Naive thymus-derived CD4-positive, alpha-beta T cell (primary cell): Measurements from ENCODE around the gene FILIP1. TPM values are rescaled to one million over a fixed set of nuclear protein-coding genes. Genes with fewer than 3 reads are reported as not detected.

Source experiments
- ATAC-seq: fragments of 150-1000 bp; cut with Tn5 transposase; 2 replicates; pipeline ENCODE4 v1.10.0; 2021; ENCODE audit warnings: mild to moderate bottlenecking, moderate library complexity
- CTCF ChIA-PET: fragments of 350-600 bp; sonication (Branson Sonifier 250); formaldehyde crosslinking; loops from one replicate; lab custom pipeline; 2021; ENCODE audit warnings: antibody characterized with exemption; lab: Charles Lee
- POLR2A ChIA-PET: fragments of 350-600 bp; sonication (Branson Sonifier 250); formaldehyde crosslinking; loops from one replicate; lab custom pipeline; 2021; ENCODE audit warnings: antibody characterized with exemption, inconsistent platforms; lab: Charles Lee
- DNase-seq, 9 donors: peaks; one replicate each; pipeline versions ENCODE4 v3.0.0 to v3.0.0-alpha.2; 2020 to 2022; ENCODE audit warnings: mixed read lengths in 1 of 9
- H3K27ac ChIP-seq: one replicate; pipeline ENCODE4 v1.7.0; 2013; ENCODE audit warnings: mild to moderate bottlenecking, low read depth, low read length, moderate library complexity
- H3K27me3 ChIP-seq, 2 donors: one replicate each; pipeline ENCODE4 v1.7.0; 2013; ENCODE audit warnings: low read length in 2 of 2, mild to moderate bottlenecking in 2 of 2, moderate library complexity in 2 of 2; ENCODE audit not compliant: control insufficient read depth in 2 of 2, insufficient read depth in 2 of 2
- H3K36me3 ChIP-seq, 3 experiments: 1 replicate in 2 of 3; 2 replicates in 1 of 3; pipeline ENCODE4 v1.7.0; 2013; ENCODE audit warnings: low read length in 3 of 3, mild to moderate bottlenecking in 3 of 3, moderate library complexity in 1 of 3; ENCODE audit not compliant: insufficient read depth in 3 of 3, control insufficient read depth in 2 of 3
- H3K4me1 ChIP-seq, 2 donors: one replicate each; pipeline ENCODE4 v1.7.0; 2013; ENCODE audit warnings: low read length in 2 of 2, mild to moderate bottlenecking in 2 of 2, moderate library complexity in 1 of 2; ENCODE audit not compliant: control insufficient read depth in 2 of 2, insufficient read depth in 2 of 2
- H3K4me3 ChIP-seq: 2 replicates; pipeline ENCODE4 v1.7.0; 2013; ENCODE audit warnings: mild to moderate bottlenecking, low read length
- H3K9me3 ChIP-seq, 3 experiments: 1 replicate in 2 of 3; 2 replicates in 1 of 3; pipeline ENCODE4 v1.7.0; 2013; ENCODE audit warnings: low read length in 3 of 3; ENCODE audit not compliant: control insufficient read depth in 2 of 3
- H3K27ac Mint-ChIP-seq, 9 donors: one replicate each; pipeline ENCODE4 v1.8.0; 2020 to 2022; ENCODE audit warnings: mixed read lengths in 9 of 9, mild to moderate bottlenecking in 8 of 9, moderate library complexity in 5 of 9, inconsistent platforms in 2 of 9
- H3K27me3 Mint-ChIP-seq, 5 donors: one replicate each; pipeline ENCODE4 v1.8.0; 2021 to 2022; ENCODE audit warnings: mixed read lengths in 5 of 5, mild to moderate bottlenecking in 1 of 5
- H3K36me3 Mint-ChIP-seq, 5 donors: one replicate each; pipeline ENCODE4 v1.8.0; 2020 to 2022; ENCODE audit warnings: mixed read lengths in 5 of 5, mild to moderate bottlenecking in 3 of 5, inconsistent platforms in 1 of 5
- H3K4me1 Mint-ChIP-seq, 7 donors: one replicate each; pipeline ENCODE4 v1.8.0; 2020 to 2022; ENCODE audit warnings: mixed read lengths in 7 of 7, mild to moderate bottlenecking in 3 of 7, inconsistent platforms in 1 of 7
- H3K4me3 Mint-ChIP-seq, 10 donors: one replicate each; pipeline ENCODE4 v1.8.0; 2020 to 2022; ENCODE audit warnings: mild to moderate bottlenecking in 10 of 10, mixed read lengths in 10 of 10, moderate library complexity in 6 of 10, inconsistent platforms in 2 of 10
- H3K9me3 Mint-ChIP-seq, 11 donors: one replicate each; pipeline ENCODE4 v1.8.0; 2020 to 2022; ENCODE audit warnings: mixed read lengths in 11 of 11, mild to moderate bottlenecking in 4 of 11, inconsistent platforms in 1 of 11, moderate library complexity in 1 of 11
- intact Hi-C, 2 donors: fragments of 100-400 bp; cut with micrococcal nuclease; formaldehyde crosslinking; loops; one replicate each; pipeline ENCODE4 v1.15.1; 2023
- polyA plus RNA-seq, 2 donors: library from polyadenylated mRNA; unstranded; fragments of 300-500 nt; fragmentation: Illumina TruSeq; gene quantifications; one replicate each; pipeline ENCODE4 v1.2.3, GENCODE V29; 2021
- total RNA-seq, 6 experiments: library from RNA in 5 of 6; stranded (reverse) in 5 of 6; gene quantifications; 1 replicate in 5 of 6; 2 replicates in 1 of 6; pipeline ENCODE4 v1.2.3 and lab custom pipeline; 2021 to 2026

FILIP1 gene
- total and polyA plus RNA-seq, 7 experiments from 2014 or later, result 0.08 to 0.15 (median 0.12) TPM; not detected in 4

DNA sequence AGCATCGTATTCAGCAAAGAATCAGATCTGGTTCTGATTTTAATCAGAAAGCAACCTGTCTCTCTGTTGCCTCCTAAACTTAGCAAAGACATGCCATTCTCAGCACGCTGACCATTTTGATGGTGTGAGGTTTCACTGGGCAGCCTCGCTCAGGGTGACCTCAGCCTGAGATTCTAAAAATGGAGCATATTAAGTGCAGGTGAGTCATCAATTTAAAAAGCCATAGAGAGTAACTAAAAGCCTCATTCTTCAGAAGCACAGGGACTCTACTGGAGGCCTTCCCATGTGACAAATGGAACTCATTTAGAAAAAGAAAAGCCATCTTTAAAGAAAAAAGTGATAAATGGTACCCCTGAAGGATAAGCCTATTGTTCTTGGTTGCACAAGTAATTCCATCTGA, 91.3 kb downstream of the FILIP1 start:
- Histone ChIP-seq H3K36me3 (no peaks in the 10 kb centered on the region), H3K27ac (no peak overlapping the region), H3K27me3 (no peaks in the 10 kb centered on the region), H3K4me3 (no peak overlapping the region), H3K4me1 (no peaks in the 10 kb centered on the region), H3K9me3 (no peaks in the 10 kb centered on the region)
- ChIA-PET POLR2A (no interaction called here), CTCF (no interaction called here)
- intact Hi-C loops, result no loop called here
- Mint-ChIP-seq H3K27ac (no peak overlapping the region), H3K9me3 (no peaks in the 10 kb centered on the region), H3K4me3 (no peak overlapping the region), H3K36me3 (no peaks in the 10 kb centered on the region), H3K4me1 (no peaks in the 10 kb centered on the region), H3K27me3 (peaks cover 0 to 16% (median 7%) of the 10 kb centered on the region in 5 donors)
- no peak for ATAC-seq
- DNase-seq, result no peak

GRCh38 chr6:75397656-75398465, 95.7 kb downstream of the FILIP1 start:
- intact Hi-C loops, result no loop called here
- Histone ChIP-seq H3K36me3 (no peaks in the 10 kb centered on the region), H3K4me1 (no peaks in the 10 kb centered on the region), H3K27me3 (no peaks in the 10 kb centered on the region), H3K27ac (no peak overlapping the region), H3K4me3 (no peak overlapping the region), H3K9me3 (no peaks in the 10 kb centered on the region)
- ATAC-seq (no peak), DNase-seq (no peak)
- peaks cover 0 to 25% (median 7%) of the 10 kb centered on the region in 5 donors for H3K27me3 Mint-ChIP-seq
- H3K4me3 Mint-ChIP-seq, result no peak overlapping the region
- CTCF ChIA-PET, result no interaction called here
- H3K4me1 Mint-ChIP-seq, result no peaks in the 10 kb centered on the region
- no peak overlapping the region for H3K27ac Mint-ChIP-seq
- POLR2A ChIA-PET, result no interaction called here
- no peaks in the 10 kb centered on the region for H3K36me3 Mint-ChIP-seq
- no peaks in the 10 kb centered on the region for H3K9me3 Mint-ChIP-seq

DNA sequence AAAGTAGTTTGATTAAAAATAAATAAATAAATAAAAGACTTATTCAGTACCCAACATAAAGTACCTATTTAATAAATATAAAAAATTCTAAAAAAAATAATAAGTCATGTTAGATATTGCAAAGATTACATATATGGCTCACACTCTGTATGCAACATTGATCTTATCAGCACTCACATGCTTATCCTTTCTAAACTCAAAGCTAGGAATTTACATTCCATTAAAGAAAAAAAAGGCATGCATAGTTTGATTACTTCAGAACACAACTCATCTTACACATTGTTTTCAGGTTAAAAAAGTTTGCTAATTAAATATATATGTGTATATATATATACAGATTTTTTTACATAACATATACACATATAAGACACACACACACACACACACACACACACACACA, 96.4 kb downstream of the FILIP1 start:
- Histone ChIP-seq H3K36me3 (no peaks in the 10 kb centered on the region), H3K4me3 (no peak overlapping the region), H3K9me3 (no peaks in the 10 kb centered on the region), H3K4me1 (no peaks in the 10 kb centered on the region), H3K27ac (no peak overlapping the region), H3K27me3 (no peaks in the 10 kb centered on the region)
- ATAC-seq (no peak), DNase-seq (no peak)
- H3K36me3 Mint-ChIP-seq, result no peaks in the 10 kb centered on the region
- H3K27me3 Mint-ChIP-seq, result peaks cover 0 to 25% (median 7%) of the 10 kb centered on the region in 5 donors
- CTCF ChIA-PET, result no interaction called here
- no peaks in the 10 kb centered on the region for H3K4me1 Mint-ChIP-seq
- intact Hi-C loops, result no loop called here
- H3K27ac Mint-ChIP-seq, result no peak overlapping the region
- no peaks in the 10 kb centered on the region for H3K9me3 Mint-ChIP-seq
- no peak overlapping the region for H3K4me3 Mint-ChIP-seq
- POLR2A ChIA-PET, result no interaction called here

DNA sequence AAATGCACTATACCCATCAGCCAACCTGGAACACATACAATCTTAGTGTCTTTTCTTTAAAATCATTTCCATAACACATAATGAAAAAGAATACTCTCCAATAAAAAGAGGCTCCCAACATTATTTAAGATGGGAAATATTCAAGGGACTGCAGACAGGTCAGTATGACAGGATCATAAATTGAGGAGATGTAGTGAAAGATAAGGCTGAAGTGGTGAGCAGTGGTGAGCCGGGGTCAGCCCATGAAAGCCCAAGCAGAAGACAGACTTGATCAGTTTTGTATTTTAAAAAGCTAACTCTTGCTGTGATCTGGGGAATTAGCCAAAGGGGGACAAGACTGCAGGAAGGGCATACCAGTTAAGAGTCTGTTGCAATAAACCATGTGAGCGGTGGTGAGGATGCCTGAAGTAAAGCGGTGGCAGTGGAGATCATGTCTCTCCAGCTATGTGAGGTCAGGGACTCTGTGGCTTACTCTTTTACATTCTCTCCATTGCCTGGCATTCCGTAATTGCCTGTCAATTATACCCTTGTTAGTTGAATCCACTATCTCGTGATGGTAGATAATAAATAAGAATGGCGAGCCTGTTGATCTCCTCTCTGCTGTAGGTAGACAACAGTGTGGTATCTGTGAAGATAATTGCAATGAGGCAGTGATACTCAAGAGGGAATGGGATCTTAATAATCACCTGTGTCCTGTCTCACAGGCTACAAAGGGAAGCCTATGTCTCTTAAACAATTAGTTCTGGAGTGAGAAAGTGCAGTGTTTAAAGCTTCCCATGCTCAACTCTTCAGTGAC, 97.4 kb downstream of the FILIP1 start:
- Mint-ChIP-seq H3K4me3 (no peak overlapping the region), H3K4me1 (no peaks in the 10 kb centered on the region), H3K36me3 (no peaks in the 10 kb centered on the region), H3K27ac (no peak overlapping the region), H3K9me3 (no peaks in the 10 kb centered on the region), H3K27me3 (peaks cover 0 to 21% (median 7%) of the 10 kb centered on the region in 5 donors)
- no peaks in the 10 kb centered on the region for H3K27me3 ChIP-seq
- H3K27ac ChIP-seq, result no peak overlapping the region
- ChIA-PET CTCF (no interaction called here), POLR2A (no interaction called here)
- H3K9me3 ChIP-seq, result no peaks in the 10 kb centered on the region
- DNase-seq (no peak), ATAC-seq (no peak)
- H3K4me3 ChIP-seq, result no peak overlapping the region
- intact Hi-C loops, result no loop called here
- H3K36me3 ChIP-seq, result no peaks in the 10 kb centered on the region
- no peaks in the 10 kb centered on the region for H3K4me1 ChIP-seq

DNA sequence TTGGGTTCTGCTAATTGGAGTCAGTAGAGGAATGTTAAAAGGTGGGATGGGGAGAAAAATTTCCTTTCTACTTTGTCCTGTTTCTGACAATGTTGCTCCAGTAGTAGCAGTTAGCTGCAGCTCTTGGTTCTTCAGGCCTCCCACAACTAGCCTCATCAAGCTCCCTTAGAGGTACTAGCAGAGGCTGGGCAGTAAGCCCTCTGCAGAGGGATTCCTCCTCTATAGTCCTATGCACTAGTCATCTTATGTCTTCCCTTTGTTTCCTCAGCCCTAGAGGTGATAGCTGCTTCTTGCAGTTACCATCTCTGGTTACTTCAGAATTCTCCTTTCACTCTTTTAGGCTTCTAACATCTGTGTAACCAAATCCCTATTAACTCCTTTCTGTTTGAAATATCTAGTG, 99.8 kb downstream of the FILIP1 start:
- ChIA-PET POLR2A (no interaction called here), CTCF (interaction anchor here (0.6 kb wide), 1 partner anchor 77 kb away, joined by 3 read pairs; no protein-coding TSS in a partner anchor)
- Mint-ChIP-seq H3K27ac (no peak overlapping the region), H3K9me3 (peaks cover 0 to under 1% (median 0%) of the 10 kb centered on the region in 11 donors), H3K36me3 (no peaks in the 10 kb centered on the region), H3K4me3 (no peak overlapping the region), H3K4me1 (no peaks in the 10 kb centered on the region), H3K27me3 (peaks cover under 1 to 21% (median 7%) of the 10 kb centered on the region in 5 donors)
- H3K27me3 ChIP-seq, result no peaks in the 10 kb centered on the region
- H3K9me3 ChIP-seq, result no peaks in the 10 kb centered on the region
- DNase-seq, result no peak
- H3K36me3 ChIP-seq, result no peaks in the 10 kb centered on the region
- no peak overlapping the region for H3K4me3 ChIP-seq
- H3K4me1 ChIP-seq, result no peaks in the 10 kb centered on the region
- ATAC-seq, result no peak
- H3K27ac ChIP-seq, result no peak overlapping the region
- intact Hi-C loops, result no loop called here

DNA sequence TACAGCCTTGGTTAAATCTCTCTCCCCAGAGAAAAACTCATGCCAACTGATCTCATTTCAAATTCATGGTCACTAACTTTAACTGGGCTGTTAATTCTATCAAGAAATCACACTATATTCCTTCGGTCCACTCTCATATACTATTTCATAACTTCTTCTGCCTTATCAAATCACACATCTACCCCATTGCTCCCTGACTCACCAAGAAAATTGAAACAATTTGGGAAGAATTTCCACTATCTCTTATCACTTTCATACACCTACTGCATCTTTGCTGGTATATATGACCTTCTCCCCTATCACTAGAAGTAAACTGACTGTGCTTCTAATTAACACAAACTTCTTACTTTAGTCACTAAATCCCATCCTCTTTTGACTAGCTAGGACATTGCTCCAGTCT, 102.3 kb downstream of the FILIP1 start:
- H3K9me3 ChIP-seq, result no peaks in the 10 kb centered on the region
- no peaks in the 10 kb centered on the region for H3K4me1 ChIP-seq
- no peaks in the 10 kb centered on the region for H3K36me3 ChIP-seq
- H3K36me3 Mint-ChIP-seq, result no peaks in the 10 kb centered on the region
- POLR2A ChIA-PET, result no interaction called here
- no peak overlapping the region for H3K27ac Mint-ChIP-seq
- ATAC-seq (no peak), DNase-seq (no peak)
- H3K27ac ChIP-seq, result no peak overlapping the region
- CTCF ChIA-PET, result no interaction called here
- peaks cover 0 to 19% (median 7%) of the 10 kb centered on the region in 5 donors for H3K27me3 Mint-ChIP-seq
- H3K4me1 Mint-ChIP-seq, result no peaks in the 10 kb centered on the region
- H3K4me3 Mint-ChIP-seq, result no peak overlapping the region
- H3K9me3 Mint-ChIP-seq, result peaks cover 0 to 7% (median 0%) of the 10 kb centered on the region in 11 donors
- intact Hi-C loops, result no loop called here
- H3K4me3 ChIP-seq, result no peak overlapping the region
- no peaks in the 10 kb centered on the region for H3K27me3 ChIP-seq
